ENCODE results near the gene ADM5.

The ADM5 gene

GRCh38 chr19:49680421-49681351 is 8.7 kb upstream of the ADM5 start:
- DNase-seq: peak; percentile 21

GRCh38 chr19:49681830-49682229 is 7.6 kb upstream of the ADM5 start:
- no peak for DNase-seq

GRCh38 chr19:49682274-49682673 is 7.1 kb upstream of the ADM5 start:
- no peak for DNase-seq

- no peak for DNase-seq
Measured at GRCh38 chr19:49683814-49684250, 5.6 kb upstream of the ADM5 start.

GRCh38 chr19:49684251-49684982 is 5.0 kb upstream of the ADM5 start:
- no peak for DNase-seq

GRCh38 chr19:49684983-49685553 is 4.3 kb upstream of the ADM5 start:
- DNase-seq: no peak

GRCh38 chr19:49685845-49686332 is 3.5 kb upstream of the ADM5 start:
- no peak for DNase-seq

GRCh38 chr19:49686503-49687088 is 2.8 kb upstream of the ADM5 start:
- DNase-seq: no peak

GRCh38 chr19:49687150-49687549 is 2.2 kb upstream of the ADM5 start:
- no peak for DNase-seq

GRCh38 chr19:49687566-49688316 is 1.7 kb upstream of the ADM5 start:
- DNase-seq: no peak

GRCh38 chr19:49688531-49689132 is 762 bp upstream of the ADM5 start:
- no peak for DNase-seq

- DNase-seq: no peak
Measured at GRCh38 chr19:49690079-49690655, 773 bp downstream of the ADM5 start.

GRCh38 chr19:49690656-49691242 is 1.4 kb downstream of the ADM5 start, which contains the start of gene CPT1C:
Gene CPT1C (plus strand): TSS chr19:49691116. CDS start chr19:49692253, 1,137 bp downstream.
- DNase-seq: peak; percentile 45

GRCh38 chr19:49691243-49692146 is 2.1 kb downstream of the ADM5 start:
- no peak for DNase-seq

- no peak for DNase-seq
Measured at GRCh38 chr19:49692147-49692506, 2.7 kb downstream of the ADM5 start.

- no peak for DNase-seq
Measured at GRCh38 chr19:49696115-49696514, 6.7 kb downstream of the ADM5 start.

- DNase-seq: no peak
Measured at GRCh38 chr19:49696865-49697264, 7.5 kb downstream of the ADM5 start.

- no peak for DNase-seq
Measured at GRCh38 chr19:49699364-49699763, 10.0 kb downstream of the ADM5 start.

GRCh38 chr19:49700563-49700962 is 11.2 kb downstream of the ADM5 start:
- no peak for DNase-seq

- no peak for DNase-seq
Measured at GRCh38 chr19:49701271-49701786, 11.9 kb downstream of the ADM5 start.
